Stimulated activated CD8-positive, alpha-beta memory T cell treated with anti-CD3 and anti-CD28 coated beads, Interleukin-15, amount 100 ng/mL, for 1 hour (primary cell): ENCODE measurements around the gene TRIP6.

Source experiments
- DNase-seq: peaks from one replicate; pipeline ENCODE4 v3.0.0-alpha.2; 2020; ENCODE audit warnings: low read depth

TRIP6 gene

DNA sequence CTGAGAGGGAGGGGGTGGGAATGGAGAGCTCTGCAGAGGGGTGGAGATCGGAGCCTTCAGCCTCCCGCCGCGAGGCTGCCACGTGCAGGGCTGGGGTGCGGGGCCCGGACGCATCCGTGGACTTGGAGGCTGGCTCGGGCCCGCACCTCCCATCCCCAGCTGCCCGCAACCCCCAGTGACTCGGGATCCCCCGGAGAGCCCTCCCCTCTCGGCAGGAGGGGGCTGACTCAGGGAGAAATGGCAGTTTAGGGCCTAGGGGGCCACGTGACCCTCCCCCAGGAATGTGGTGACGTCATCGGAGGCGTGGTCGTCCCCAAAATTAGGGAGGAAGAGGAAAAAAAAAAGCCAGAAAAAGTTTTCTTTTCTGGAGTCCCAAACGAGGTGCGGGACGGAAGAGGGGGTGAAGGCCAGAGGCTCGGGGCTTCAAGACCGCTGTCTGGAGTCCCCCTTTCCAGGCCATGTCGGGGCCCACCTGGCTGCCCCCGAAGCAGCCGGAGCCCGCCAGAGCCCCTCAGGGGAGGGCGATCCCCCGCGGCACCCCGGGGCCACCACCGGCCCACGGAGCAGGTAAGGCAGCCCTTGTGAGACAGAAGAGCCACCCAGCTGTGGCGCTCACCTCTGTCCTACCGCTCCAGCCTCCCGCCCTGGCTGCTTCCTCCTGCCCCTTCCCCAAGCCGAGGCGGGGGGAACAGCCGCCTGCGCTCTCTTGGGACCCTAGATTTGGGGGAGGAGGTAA, at the start of gene TRIP6:
TSS of gene TRIP6 (plus strand) at position 348 of the 736 bp plus-strand sequence. CDS start at position 459, 111 bp downstream.
- no peak for DNase-seq

GRCh38 chr7:100818366-100818765, 48.8 kb upstream of the TRIP6 start:
- no peak for DNase-seq

DNA sequence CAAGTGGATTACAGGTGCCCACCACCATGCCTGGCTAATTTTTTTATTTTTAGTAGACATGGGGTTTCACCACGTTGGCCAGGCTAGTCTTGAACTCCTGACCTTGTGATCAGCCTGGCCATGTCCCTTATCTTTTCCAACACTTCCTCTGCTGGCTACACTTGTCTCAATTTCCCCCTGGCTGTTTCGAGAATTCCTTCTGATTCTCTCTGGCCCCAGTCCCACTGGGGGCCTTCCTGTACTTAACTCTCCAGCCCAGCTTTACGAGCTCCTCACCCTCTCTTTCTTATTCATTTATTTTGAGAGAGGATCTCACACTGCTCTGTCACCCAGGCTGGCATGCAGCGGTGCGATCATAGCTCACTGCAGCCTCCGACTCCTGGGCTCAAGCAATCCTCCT, 48.4 kb upstream of the TRIP6 start:
- DNase-seq = no peak

DNA sequence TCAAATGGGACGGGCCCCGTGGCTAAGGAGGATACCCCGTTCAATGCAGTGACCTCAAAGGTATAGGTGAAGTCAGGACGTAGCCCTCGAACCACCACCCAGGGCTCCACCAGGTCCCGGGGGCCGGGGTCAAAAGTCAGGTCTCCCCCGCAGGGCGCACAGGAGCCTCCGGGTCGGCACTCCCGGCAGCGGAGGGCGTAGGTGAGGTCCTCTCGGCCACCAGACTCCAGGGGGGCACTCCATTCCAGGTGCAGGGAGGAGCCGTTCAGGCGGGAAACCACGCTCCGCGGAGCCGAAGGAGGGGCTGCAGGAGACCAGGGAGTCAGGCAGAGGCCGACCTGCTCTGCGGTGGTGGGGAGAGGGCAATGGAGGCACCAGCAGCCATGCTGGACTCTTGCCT, 47.6 kb upstream of the TRIP6 start:
- DNase-seq = no peak

DNA sequence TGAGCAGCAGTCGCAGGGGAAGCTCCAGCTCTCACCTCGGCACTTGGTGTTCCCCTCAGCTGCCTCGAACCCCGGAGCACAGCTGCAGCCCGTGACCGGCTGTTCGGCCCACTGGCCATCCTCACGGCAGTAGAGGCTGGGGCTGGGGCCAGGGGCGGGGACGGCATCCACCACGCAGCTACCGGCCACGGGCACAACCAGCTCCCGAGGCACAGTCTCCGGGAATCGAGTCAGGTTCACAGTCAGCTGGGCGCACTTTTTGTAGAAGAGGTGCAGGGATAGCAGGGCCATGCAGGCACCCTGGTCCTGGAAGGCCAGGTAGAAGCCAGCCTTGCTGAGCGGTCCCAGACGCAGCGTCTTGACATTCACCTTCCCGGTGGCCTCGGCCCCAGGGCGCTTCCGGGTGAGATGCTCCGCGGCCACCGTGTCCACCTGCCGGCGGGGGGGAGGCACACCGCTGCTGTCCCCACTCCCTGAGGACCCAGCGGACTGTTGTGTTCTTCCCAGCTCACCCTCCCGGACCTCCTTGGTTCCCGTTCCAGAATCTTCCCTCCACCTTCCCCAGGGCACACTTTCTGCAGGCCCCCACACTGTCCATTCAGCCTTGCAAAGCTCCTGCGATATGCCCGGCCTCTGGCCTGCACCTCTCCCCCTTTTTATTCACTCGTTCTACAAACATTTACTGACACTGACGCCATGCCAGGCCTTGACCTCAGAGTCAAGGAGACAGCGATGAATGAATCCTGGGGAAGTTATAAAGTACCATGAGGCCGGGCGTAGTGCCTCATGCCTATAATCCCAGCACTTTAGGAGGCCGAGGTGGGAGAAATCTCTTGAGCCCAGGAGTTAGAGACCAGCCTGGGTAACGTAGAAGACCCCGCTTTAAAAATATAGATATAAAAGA, 44.7 kb upstream of the TRIP6 start:
- DNase-seq = no peak

DNA sequence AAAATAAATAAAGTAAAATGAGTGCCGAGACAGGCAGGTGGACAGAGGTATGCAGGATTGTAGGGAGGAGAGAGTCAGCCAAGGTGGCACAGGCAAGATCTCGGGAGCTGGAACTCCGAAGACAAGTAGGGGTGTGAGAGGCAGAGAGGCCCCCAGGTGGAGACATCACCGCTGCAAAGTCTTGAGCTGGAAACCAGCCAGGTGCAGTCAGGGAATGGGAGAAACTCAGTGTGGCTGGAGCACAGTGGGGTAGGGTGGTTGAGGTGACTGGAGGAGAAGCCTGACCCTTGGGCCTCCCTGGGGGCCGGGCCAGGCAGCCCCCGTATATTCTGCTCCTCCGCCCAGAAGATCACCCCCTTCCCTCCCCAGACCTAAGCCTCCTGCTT, 44.1 kb upstream of the TRIP6 start:
- DNase-seq = no peak

DNA sequence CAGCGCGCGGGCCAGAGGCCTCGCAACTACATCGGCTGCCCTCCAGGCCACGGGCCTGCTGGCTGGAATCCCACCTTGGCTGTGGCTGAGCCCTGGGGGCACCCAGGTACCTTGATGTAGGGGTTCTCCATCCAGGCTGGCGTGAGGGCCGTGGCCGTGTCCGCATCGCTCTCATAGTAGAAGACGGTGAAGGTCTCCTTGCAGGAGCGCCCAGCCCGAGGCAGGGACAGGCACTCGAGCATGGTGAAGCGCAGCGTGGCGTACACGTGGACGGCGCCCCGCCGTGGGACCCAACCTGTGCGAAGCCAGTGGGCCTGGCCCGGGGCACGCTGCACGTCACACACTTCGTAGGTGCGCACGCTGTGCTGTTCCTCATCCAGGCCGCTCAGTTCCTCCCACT, 43.7 kb upstream of the TRIP6 start:
- DNase-seq = no peak

DNA sequence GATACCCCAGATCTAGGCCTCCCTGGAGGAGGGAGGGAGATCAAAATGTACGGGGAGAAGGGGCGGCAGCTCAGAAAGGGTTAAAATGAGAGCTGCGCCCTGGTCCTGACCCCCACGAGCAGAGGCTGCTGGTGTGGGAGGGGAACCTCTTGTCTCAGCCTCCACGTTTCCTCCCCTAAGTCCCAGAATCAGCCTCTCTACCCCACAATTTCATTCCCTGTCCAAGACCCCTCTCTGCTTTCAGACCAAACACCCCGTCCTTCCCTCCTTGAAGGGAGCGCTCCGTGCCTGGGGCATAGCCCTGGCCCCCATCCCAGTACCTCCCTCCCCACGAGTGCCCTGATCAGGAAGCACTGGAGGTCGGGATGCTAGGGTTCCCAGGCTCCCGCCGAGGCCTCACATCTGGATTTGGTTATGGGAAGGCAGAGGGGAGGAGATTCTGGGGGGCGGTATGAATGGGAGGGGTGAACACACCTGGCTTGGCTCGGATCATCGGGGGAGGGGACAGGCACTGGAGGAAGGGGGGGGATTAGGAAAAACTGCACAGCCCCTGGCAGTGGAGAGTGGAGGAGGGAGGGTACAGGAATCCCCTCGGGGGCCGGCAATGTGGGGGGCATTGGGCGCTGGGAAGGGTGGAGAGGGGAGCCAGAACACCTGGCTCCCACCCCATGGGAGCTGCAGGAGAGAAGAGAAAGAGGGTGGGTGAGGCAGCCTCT, 42.5 kb upstream of the TRIP6 start:
- DNase-seq = no peak

DNA sequence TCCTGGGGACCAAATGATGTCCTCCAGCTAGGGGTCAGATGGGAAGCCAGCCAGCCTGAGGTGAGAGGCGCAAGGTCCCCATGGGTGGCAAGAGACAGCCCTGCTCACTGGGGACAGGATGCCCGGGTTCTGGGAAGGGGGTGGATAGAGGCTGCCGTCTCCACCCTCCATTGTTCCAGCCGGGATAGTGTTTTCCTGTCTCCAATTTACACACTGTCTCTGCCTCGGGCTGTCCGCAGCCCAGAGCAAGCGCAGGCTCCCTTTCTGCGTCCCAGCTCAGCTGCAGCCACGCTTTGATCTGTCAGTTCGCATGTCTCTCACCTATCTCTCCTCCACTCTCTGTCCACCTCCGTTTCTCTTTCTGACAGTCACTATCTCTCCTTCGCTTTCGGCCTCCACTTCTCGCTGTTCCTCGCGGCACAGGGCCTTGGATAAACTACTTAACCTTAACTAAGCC, 41.9 kb upstream of the TRIP6 start:
- no peak for DNase-seq

DNA sequence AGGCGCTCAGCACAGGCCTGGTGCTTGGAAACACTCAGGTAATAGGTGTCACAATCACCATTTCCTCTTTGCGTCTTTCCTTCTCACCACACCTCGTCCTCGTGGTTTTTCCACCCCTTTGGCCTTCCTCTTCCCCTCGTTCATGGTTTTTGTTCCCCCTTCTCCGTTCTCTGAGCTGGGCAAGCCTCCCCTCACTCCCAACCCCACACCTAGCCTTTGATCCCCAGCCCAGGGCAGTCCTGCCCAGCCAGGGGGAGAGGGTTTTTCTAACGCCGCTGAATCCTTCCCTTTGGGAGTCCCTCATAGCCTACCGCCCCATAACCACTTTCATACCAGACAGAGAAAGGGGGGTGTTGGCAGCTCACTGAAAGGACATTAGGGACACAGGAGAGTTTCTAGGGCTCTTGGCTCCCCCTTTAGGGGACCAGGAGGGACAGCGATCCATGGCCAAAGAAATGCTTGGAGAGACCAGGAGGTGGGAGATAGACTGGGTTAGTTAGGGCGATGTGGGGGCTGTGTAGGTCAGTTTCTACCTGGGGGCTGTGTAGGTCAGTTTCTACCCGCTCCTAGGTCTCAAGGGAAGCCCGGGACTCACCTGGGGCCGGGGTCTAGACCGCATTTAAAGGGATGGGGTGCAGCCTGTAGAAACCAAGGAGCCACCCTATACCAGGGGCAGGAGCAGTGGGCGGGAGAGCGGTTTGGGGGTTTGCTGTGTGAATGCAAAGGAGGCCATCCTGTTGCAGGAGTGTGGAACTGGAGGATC, 41.3 kb upstream of the TRIP6 start:
- no peak for DNase-seq

DNA sequence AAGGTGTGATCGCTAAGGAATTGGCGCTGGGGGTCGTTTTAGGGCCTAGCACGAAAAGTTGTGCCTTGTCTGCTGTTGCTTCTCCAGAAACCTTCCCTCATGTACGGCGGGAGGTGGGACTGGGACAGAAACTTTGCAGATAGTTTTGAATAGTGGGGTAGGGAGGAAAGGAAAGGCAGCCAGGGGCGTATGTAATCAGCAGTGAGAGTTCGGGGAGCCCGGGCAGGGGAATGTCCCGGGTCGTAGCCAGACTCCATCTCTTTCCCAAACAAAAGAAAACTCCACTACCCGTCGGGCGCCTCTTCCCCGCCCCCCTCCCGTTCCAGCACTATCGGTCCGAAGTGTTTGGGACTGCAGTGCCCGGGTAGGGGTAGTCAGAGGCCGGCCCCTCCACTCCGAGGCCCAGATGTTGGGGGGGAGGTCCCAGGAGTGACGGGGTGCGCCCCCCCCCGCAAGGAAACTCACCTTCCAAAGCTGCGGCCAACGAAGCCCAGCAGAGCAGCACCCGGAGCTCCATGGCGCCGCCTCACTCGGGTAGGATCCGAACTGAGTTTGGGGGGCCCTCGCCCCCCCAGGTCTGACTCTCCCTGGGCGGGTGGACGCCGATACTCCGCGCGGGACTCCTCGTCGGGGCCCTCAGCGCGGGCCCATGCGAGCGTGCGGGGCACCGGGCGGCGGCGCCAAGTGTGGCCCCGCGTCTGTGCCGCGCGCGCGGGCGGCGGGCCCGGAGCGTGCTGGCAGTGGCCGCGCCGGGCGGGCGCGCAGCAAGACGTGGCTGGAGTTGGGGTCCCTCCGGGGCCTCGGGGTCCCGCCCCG, 40.5 kb upstream of the TRIP6 start:
- no peak for DNase-seq

- no peak for DNase-seq
These were observed 39.6 kb upstream of the TRIP6 start, which contains the start of gene EPHB4 for GRCh38 chr7:100827330-100828226. Gene EPHB4 (minus strand): TSS chr7:100827523. CDS start chr7:100827030, 493 bp downstream.

GRCh38 chr7:100829150-100829716, 38.0 kb upstream of the TRIP6 start:
- no peak for DNase-seq

GRCh38 chr7:100830396-100830795, 36.8 kb upstream of the TRIP6 start:
- no peak for DNase-seq

DNA sequence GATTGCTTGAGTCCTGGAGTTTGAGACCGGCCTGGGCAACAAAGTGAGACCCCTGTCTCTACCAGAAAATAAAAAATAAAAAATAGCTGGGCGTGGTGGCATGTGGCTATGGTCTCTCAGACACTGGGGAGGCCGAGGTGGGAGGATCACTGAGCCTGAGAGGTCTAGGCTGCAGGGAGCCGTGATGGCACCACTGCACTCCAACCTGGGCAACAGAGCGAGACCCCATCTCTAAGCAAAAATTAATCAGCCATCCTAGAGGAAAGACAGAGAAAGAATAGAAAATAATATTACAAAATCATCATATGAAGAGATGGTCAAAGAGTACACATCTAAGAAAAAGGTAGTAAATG, 34.9 kb upstream of the TRIP6 start:
- DNase-seq = no peak

DNA sequence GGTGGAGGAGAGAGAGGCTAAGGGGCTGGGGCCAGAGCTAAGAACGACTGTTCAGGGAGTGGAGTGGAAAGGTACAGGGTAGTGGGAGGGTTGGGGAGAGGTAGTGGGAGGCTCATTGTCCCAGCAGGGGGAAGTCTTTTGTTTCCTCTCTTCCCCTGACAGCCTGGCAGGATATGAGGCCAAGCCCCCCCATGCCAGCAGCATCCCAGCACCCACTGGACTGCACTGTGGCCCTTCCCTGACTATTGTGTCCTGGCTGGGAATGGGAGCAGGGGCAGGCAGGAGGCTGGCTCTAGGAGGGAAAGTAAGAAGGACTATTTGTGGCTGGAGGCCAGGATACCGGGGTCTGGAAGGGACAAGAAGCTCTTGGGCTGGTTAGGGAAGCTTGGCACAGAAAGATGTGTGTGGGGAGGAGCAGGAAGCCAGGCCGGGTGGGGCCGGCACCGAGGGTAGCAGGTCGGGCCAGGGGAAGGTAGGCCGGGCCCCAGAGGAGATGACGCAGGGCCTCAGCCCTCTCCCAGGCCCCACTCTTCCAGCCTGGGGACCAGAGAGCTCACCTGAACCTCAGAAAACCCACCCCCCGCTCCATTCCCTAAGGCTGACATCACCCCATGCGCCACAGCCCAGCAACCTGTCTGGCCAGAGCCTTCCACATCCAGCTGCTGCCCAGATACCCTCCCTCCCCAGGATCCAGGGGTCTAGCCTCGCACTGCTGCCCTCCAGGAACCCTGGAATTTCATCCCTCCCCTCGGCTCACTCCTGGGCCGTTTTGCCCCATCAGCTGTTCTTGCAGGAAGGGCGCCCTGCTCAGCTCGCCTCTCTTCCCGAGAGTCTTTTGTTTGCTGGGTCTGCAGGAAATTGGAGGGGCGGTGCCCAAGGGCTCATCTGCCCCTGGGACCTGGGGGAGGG, 31.0 kb upstream of the TRIP6 start:
- DNase-seq = no peak

GRCh38 chr7:100836812-100837098, 30.4 kb upstream of the TRIP6 start:
- DNase-seq = no peak

DNA sequence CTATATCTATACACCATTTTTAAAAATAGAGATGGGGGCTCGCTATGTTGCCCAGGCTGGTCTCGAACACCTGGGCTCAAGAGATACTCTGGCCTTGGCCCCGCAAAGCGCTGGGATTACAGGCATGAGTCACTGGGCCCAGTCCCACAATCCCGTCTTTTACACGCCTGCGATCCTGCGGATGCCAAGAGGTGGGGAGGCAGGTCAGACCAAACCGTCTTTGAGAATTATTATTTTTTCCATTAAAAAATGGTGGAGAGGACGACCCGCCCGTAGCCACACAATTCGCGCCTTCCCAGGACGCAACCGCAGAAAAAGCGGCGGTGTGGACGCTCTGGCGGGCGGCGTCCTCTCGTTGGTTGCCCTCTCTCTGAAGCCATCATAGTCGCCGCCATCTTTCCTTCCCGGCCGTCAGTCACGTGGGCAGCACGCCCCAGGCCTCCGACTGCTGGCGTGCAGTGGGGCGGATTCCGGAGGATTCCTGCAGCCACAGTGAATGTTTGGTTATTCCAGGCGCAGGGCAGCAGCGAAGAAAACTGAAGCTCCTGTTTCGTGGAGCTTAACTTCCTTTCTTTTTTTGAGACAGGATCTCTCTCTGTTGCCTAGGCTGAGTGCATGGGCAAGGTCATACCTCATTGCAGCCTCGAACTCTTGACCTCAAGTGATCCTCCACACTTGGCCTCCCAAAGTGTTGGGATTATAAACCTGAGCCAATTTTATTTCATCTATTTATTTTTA, 29.9 kb upstream of the TRIP6 start:
- DNase-seq = peak; percentile 63
